Pancreas (tissue), 10 donors: ENCODE measurements around the gene SLC44A4. TPM values are rescaled to one million over a fixed set of nuclear protein-coding genes. Genes with fewer than 3 reads are reported as not detected.
"Not testable (repeated sequence)": the region's sequence is repeated elsewhere in the genome, so short reads cannot be mapped to it uniquely, and the experiment has no call there.

Experiments used
- ATAC-seq, 4 donors: fragments of 200-7000 bp; cut with Tn5 transposase; one replicate each; pipeline versions ENCODE4 v1.8.0 to v1.9.1; 2020; ENCODE audit warnings: mild to moderate bottlenecking in 4 of 4, moderate library complexity in 4 of 4
- DNase-seq, 6 donors: peaks; one replicate each; pipeline ENCODE4 v3.0.0-alpha.2; 2020
- FAIRE-seq: peaks from 2 replicates; lab custom pipeline; 2012; peaks lifted over from hg19 to GRCh38; lab: Jason Lieb, UNC
- H3K27ac ChIP-seq, 4 donors: fragments of 200-600 bp; sonication (generic); 1 replicate in 3 of 4; 2 replicates in 1 of 4; pipeline versions ENCODE4 v1.5.0 to v1.8.0; 2020
- H3K27me3 ChIP-seq, 4 donors: fragments of 200-600 bp; one replicate each; pipeline ENCODE4 v1.8.0; 2021
- H3K36me3 ChIP-seq, 3 donors: fragments of 200-600 bp; sonication (generic) in 1 of 3; one replicate each; pipeline versions ENCODE4 v1.5.0 to v1.8.0; 2020 to 2021
- H3K4me1 ChIP-seq, 3 donors: fragments of 200-600 bp; one replicate each; pipeline ENCODE4 v1.8.0; 2021
- H3K4me3 ChIP-seq, 4 donors: fragments of 200-600 bp; sonication (generic) in 2 of 4; one replicate each; pipeline versions ENCODE4 v1.5.0 to v1.8.0; 2020 to 2021
- H3K9me3 ChIP-seq, 4 donors: fragments of 200-600 bp; one replicate each; pipeline ENCODE4 v1.8.0; 2021
- WGBS, 2 donors: extraction: QIAGEN DNeasy Blood & Tissue Kit; methylation state at CpG; one replicate each; pipeline ENCODE4 v1.1.7; 2013; 5-methylcytosine and 5-hydroxymethylcytosine counted together
- intact Hi-C, 3 donors: fragments of 100-400 bp; cut with DNase I; formaldehyde crosslinking; loops; one replicate each; pipeline versions ENCODE4 v1.11.1 to v1.14.2; 2022
- polyA plus RNA-seq, 2 donors: library from polyadenylated mRNA; stranded (reverse); fragments of 200-250 nt; gene quantifications; one replicate each; pipeline ENCODE4 v1.2.3, GENCODE V29; 2013
- total RNA-seq, 6 donors: library from RNA; stranded (reverse); fragmentation: NEBNext Ultra II Directional in 4 of 6; extraction: Animal tissue kit (Norgen Biotek cat#: 25700) in 4 of 6; gene quantifications; one replicate each; pipeline versions ENCODE4 v1.2.1 to v1.2.4, GENCODE V29; 2021 to 2023
- TF ChIP-seq, protein P1 (sequence below), 4 donors: fragments of 200-600 bp; sonication (generic) in 3 of 4; IDR thresholded peaks; one replicate each; pipeline versions ENCODE4 v1.5.0 to v1.8.0; 2021; ENCODE audit warnings: antibody characterized with exemption in 4 of 4
- donor health status: healthy with polysubstance abuse.
- donor health status: DM: no; HTN: no; CAD: no; lungs with moderate emphysema.
- donor health status: DM: no; HTN: no; CAD: no.
- donor health status: control.
- donor health status: control.
- donor health status: Bipolar disorder and iron deficiency.
- donor health status: DM: yes; HTN: yes; CAD: no.
- donor health status: DM: no; HTN: no; CAD: no.
- donor health status: DM: no; HTN: no; CAD: no.
- donor health status: DM: yes; HTN: yes; CAD: no.

The SLC44A4 gene
- total and polyA plus RNA-seq, 8 donors, result 4.6 to 57.3 (median 12.9) TPM

DNA sequence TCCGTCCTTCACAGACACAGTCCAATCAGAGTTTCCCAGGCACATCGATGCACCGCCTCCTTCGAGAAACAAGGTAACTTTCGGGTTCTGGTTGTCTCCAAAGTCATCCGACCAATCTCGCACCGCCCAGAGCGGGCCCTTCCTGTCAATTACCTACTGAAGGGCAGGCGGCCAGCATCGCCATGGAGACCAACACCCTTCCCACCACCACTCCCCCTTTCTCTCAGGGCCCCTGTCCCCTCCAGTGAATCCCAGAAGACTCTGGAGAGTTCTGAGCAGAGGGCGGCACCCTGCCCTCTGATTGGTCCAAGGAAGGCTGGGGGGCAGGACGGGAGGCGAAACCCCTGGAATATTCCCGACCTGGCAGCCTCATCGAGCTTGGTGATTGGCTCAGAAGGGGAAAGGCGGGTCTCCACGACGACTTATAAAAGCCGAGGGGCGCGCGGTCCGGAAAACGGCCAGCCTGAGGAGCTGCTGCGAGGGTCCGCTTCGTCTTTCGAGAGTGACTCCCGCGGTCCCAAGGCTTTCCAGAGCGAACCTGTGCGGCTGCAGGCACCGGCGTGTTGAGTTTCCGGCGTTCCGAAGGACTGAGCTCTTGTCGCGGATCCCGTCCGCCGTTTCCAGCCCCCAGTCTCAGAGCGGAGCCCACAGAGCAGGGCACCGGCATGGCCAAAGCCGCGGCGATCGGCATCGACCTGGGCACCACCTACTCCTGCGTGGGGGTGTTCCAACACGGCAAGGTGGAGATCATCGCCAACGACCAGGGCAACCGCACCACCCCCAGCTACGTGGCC lies 51.3 kb downstream of the SLC44A4 start, which contains the start of gene HSPA1B:
Gene HSPA1B, plus strand, starts transcription at position 453 of the 794 bp plus-strand sequence. Its CDS starts 213 bp downstream, at position 666.
- intact Hi-C loops, result no loop called here
- FAIRE-seq (peak; percentile 75), ATAC-seq (peak; percentile 40 to 87 (median 72)), DNase-seq (peak; percentile 99 to 100 (median 99))
- TF ChIP-seq, protein P1, sequence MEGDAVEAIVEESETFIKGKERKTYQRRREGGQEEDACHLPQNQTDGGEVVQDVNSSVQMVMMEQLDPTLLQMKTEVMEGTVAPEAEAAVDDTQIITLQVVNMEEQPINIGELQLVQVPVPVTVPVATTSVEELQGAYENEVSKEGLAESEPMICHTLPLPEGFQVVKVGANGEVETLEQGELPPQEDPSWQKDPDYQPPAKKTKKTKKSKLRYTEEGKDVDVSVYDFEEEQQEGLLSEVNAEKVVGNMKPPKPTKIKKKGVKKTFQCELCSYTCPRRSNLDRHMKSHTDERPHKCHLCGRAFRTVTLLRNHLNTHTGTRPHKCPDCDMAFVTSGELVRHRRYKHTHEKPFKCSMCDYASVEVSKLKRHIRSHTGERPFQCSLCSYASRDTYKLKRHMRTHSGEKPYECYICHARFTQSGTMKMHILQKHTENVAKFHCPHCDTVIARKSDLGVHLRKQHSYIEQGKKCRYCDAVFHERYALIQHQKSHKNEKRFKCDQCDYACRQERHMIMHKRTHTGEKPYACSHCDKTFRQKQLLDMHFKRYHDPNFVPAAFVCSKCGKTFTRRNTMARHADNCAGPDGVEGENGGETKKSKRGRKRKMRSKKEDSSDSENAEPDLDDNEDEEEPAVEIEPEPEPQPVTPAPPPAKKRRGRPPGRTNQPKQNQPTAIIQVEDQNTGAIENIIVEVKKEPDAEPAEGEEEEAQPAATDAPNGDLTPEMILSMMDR (IDR thresholded peaks at IDR 0.05), result no peak
- Histone ChIP-seq H3K4me1 (peaks cover 21 to 44% (median 42%) of the 10 kb centered on the region in 3 donors), H3K4me3 (peak within 1 kb of the TSS; percentile 3 to 59 (median 50)), H3K27me3 (no peaks in the 10 kb centered on the region), H3K36me3 (no peaks in the 10 kb centered on the region), H3K27ac (peak within 1 kb of the TSS; percentile 66 to 99 (median 92)), H3K9me3 (no peaks in the 10 kb centered on the region)
- WGBS, 2 donors, result 0% methylated on average over 49 to 52 of the region's 56 CpGs

DNA sequence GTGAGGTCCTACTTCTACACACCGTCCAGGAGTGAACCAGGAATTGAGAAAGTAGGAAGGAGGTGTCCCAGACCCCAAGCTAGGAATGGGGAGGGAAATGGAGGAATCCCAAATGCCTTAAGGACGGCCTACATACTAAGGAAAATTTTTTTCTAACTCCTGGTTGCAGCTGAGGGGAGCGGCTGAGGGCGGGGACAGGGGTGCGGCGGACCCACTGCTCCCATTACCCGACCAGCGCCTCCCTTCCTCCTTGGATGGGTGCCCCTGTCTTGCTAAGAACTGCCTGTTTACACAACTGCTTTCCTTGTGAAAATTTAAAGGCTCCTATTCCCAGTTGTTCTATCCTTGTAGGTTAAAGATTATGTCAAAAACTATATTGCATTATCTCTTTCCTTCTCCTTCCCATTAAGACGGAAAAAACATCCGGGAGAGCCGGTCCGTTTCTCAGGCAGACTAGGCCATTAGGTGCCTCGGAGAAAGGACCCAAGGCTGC lies 52.0 kb downstream of the SLC44A4 start:
- ATAC-seq, result peak; percentile 4 to 54 (median 23)
- 1 to 2% methylated on average over 13 of the region's 13 CpGs for WGBS, 2 donors
- TF ChIP-seq, protein P1 (IDR thresholded peaks at IDR 0.05), result no peak
- peak; percentile 79 to 93 (median 85) for DNase-seq
- intact Hi-C loops, result no loop called here
- Histone ChIP-seq H3K4me3 (peak overlapping the region; percentile 3 to 44 (median 22)), H3K36me3 (no peaks in the 10 kb centered on the region), H3K9me3 (no peaks in the 10 kb centered on the region), H3K27ac (peak overlapping the region; percentile 66 to 99 (median 84)), H3K27me3 (no peaks in the 10 kb centered on the region), H3K4me1 (peaks cover 23 to 44% (median 40%) of the 10 kb centered on the region in 3 donors)
- no peak for FAIRE-seq

DNA sequence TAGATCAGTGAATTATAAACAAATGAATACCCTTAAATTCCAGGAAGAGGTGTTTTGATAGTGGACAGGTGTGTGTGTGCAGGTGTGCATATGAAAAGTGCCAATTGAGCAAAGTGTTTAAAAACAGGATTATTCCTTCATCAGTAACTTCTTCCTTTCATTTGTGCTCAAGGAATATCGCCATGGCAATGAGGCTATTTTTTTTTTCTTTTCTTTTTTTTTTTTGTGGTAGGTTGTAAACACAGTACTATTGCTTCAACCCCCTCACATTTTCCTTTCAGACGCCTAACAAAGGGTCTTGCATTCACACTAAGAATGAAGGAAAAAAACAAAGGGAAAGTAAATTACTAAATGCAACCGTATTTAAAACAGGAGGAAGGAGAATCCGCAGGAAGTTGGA lies 53.2 kb downstream of the SLC44A4 start:
- no peaks in the 10 kb centered on the region for H3K27me3 ChIP-seq
- H3K4me3 ChIP-seq, result peak overlapping the region in 1 of 4 donors; percentile 44
- intact Hi-C loops, result no loop called here
- FAIRE-seq (no peak), DNase-seq (no peak), ATAC-seq (no peak)
- H3K36me3 ChIP-seq, result no peaks in the 10 kb centered on the region
- 21 to 30% methylated on average over 4 of the region's 4 CpGs for WGBS, 2 donors
- H3K27ac ChIP-seq, result peak overlapping the region; percentile 66 to 99 (median 84)
- peaks cover 31 to 41% (median 40%) of the 10 kb centered on the region in 3 donors for H3K4me1 ChIP-seq
- no peaks in the 10 kb centered on the region for H3K9me3 ChIP-seq
- TF ChIP-seq, protein P1 (IDR thresholded peaks at IDR 0.05), result no peak

DNA sequence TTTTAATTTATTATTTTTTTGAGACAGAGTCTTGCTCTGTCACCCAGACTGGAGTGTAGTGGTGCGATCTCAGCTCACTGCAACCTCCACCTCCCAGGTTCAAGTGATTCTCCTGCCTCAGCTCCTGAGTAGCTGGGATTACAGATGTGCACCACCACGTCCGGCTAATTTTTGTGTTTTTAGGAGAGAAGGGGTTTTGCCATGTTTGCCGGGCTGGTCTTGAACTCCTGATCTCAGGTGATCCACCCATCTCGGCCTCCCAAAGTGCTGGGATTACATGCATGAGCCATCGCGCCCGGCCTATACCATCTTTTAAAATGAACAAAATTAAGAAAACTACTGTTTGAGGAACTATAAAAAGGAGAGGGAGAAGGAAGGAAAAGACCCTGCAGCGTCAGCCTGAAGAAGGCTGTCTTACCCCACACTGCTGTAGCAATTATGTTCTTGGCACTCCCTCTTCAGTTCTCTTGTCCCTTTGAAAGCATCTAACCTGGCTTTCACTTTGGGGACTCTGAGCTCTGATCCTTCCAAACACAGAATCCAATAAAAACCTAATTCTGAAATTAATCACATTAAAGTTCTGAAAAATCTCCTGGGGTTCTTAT lies 55.1 kb downstream of the SLC44A4 start:
- FAIRE-seq, H3K4me3 ChIP-seq, H3K27me3 ChIP-seq, ATAC-seq, H3K36me3 ChIP-seq, intact Hi-C loops, H3K9me3 ChIP-seq: not testable (repeated sequence)
- WGBS, 2 donors, result 93 to 94% methylated on average over 9 of the region's 9 CpGs
- DNase-seq, result peak in 1 of 6 donors; percentile 8
- H3K27ac ChIP-seq, result peak overlapping the region in 3 of 4 donors; percentile 81 to 99 (median 98)
- peaks cover 34 to 50% (median 40%) of the 10 kb centered on the region in 3 donors for H3K4me1 ChIP-seq
